Caco-2 (cell line): Measurements from ENCODE around the gene REPIN1. TPM values are rescaled to one million over a fixed set of nuclear protein-coding genes. Genes with fewer than 3 reads are reported as not detected.

Experiments
- BruUV-seq: library from RNA; stranded (reverse); fragments of 400-500 nt; replicated peaks from 2 replicates; lab custom pipeline; 2021; lab: Mats Ljungman, UMichigan
- CTCF ChIA-PET: fragments of 300-600 bp; sonication (Branson Sonifier 250); formaldehyde crosslinking; loops from one replicate; lab custom pipeline; 2022; ENCODE audit warnings: antibody characterized with exemption; lab: Charles Lee
- POLR2A ChIA-PET: fragments of 300-600 bp; sonication (Branson Sonifier 250); formaldehyde crosslinking; loops from one replicate; lab custom pipeline; 2022; ENCODE audit warnings: antibody characterized with exemption; lab: Charles Lee
- DNase-seq, 2 experiments: peaks; one replicate each; pipeline versions ENCODE4 v3.0.0 to v3.0.0-alpha.2; 2020 to 2022
- H3K27me3 ChIP-seq: replicated peaks from 2 replicates; pipeline ENCODE4 v1.6.0; 2011; ENCODE audit warnings: low read length; ENCODE audit not compliant: control insufficient read depth, insufficient read depth
- H3K36me3 ChIP-seq: 2 replicates; pipeline ENCODE4 v1.5.1; 2011; ENCODE audit warnings: low read length; ENCODE audit not compliant: control insufficient read depth, insufficient read depth
- H3K4me1 ChIP-seq: fragments of 250-450 bp; sonication (Bioruptor Pico); 2 replicates; pipeline ENCODE4 v1.5.1; 2020; ENCODE audit warnings: mild to moderate bottlenecking
- H3K4me3 ChIP-seq: 2 replicates; pipeline ENCODE4 v1.5.1; 2011; ENCODE audit warnings: low read depth, mild to moderate bottlenecking, control low read depth, low read length
- H3K9me3 ChIP-seq: fragments of 250-450 bp; sonication (Bioruptor Pico); 2 replicates; pipeline ENCODE4 v1.5.1; 2020; ENCODE audit warnings: mild to moderate bottlenecking, moderate library complexity
- H3K27ac Mint-ChIP-seq: one replicate; pipeline ENCODE4 v1.8.0; 2022; ENCODE audit warnings: mixed read lengths; ENCODE audit not compliant: unreplicated experiment
- H3K27me3 Mint-ChIP-seq: one replicate; pipeline ENCODE4 v1.8.0; 2022; ENCODE audit warnings: mixed read lengths; ENCODE audit not compliant: insufficient read depth, unreplicated experiment
- H3K36me3 Mint-ChIP-seq: one replicate; pipeline ENCODE4 v1.8.0; 2022; ENCODE audit warnings: mild to moderate bottlenecking, mixed read lengths; ENCODE audit not compliant: insufficient read depth, unreplicated experiment
- H3K4me1 Mint-ChIP-seq: one replicate; pipeline ENCODE4 v1.8.0; 2022; ENCODE audit warnings: low read depth, mixed read lengths; ENCODE audit not compliant: unreplicated experiment
- H3K4me3 Mint-ChIP-seq: one replicate; pipeline ENCODE4 v1.8.0; 2022; ENCODE audit warnings: mild to moderate bottlenecking, moderate library complexity, mixed read lengths; ENCODE audit not compliant: unreplicated experiment
- H3K9me3 Mint-ChIP-seq: one replicate; pipeline ENCODE4 v1.8.0; 2022; ENCODE audit warnings: mixed read lengths; ENCODE audit not compliant: unreplicated experiment
- CTCF ChIP-seq, 2 experiments: fragments of 200-600 bp in 1 of 2; IDR thresholded peaks; 1 replicate in 1 of 2; 2 replicates in 1 of 2; pipeline versions ENCODE4 v1.5.1 to v1.8.0; 2011 to 2022; ENCODE audit warnings: antibody characterized with exemption in 1 of 2, control low read depth in 1 of 2, inconsistent platforms in 1 of 2, low read depth in 1 of 2, low read length in 1 of 2, mild to moderate bottlenecking in 1 of 2, moderate library complexity in 1 of 2; ENCODE audit not compliant: insufficient read depth in 1 of 2, severe bottlenecking in 1 of 2, unreplicated experiment in 1 of 2
- intact Hi-C: fragments of 100-400 bp; cut with micrococcal nuclease; formaldehyde crosslinking; loops from one replicate; pipeline ENCODE4 v1.10.0; 2022; ENCODE audit not compliant: unreplicated experiment
- total RNA-seq: library from RNA; stranded (reverse); gene quantifications from 2 replicates; pipeline ENCODE4 v1.2.3, GENCODE V29; 2022

REPIN1 gene
- total RNA-seq, 1 experiment from 2014 or later = 148 TPM

DNA sequence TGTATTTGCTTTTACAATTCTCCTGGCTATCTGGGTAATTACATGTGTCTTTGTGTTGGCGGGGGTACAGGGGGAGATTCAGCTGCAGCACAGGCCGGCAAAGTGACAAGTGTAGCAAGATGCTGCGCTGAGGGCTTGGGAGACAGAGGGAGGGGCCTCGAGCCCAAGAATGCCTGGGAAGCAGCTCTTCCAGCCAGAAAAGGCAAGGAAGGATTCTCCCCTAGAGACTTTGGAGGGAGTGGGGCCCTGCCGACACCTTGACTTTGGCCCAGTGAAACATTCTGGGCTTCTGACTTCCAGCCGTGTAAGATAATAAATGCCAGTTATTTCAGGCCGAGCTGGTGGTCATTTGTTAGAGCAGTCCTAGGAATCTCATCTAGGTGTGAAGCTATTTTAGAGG is 7.2 kb upstream of the REPIN1 start:
- no peaks in the 10 kb centered on the region for H3K27me3 Mint-ChIP-seq
- Histone ChIP-seq H3K4me3 (no peak overlapping the region), H3K4me1 (no peaks in the 10 kb centered on the region), H3K27me3 (no peaks in the 10 kb centered on the region), H3K9me3 (no peaks in the 10 kb centered on the region), H3K36me3 (no peaks in the 10 kb centered on the region)
- intact Hi-C loops = no loop called here
- CTCF ChIA-PET = no interaction called here
- H3K27ac Mint-ChIP-seq = no peak overlapping the region
- BruUV-seq = no TSS peak
- H3K4me3 Mint-ChIP-seq = no peak overlapping the region
- peaks cover 11% of the 10 kb centered on the region for H3K4me1 Mint-ChIP-seq
- no peak for DNase-seq
- no peak for TF ChIP-seq CTCF (IDR thresholded peaks at IDR 0.05; ENCODE audit: insufficient read depth in 1 of 2, low read depth in 1 of 2, low read length in 1 of 2, severe bottlenecking in 1 of 2, unreplicated experiment in 1 of 2)
- H3K36me3 Mint-ChIP-seq = no peaks in the 10 kb centered on the region
- peaks cover 12% of the 10 kb centered on the region for H3K9me3 Mint-ChIP-seq
- POLR2A ChIA-PET = no interaction called here

- H3K9me3 Mint-ChIP-seq = peaks cover 12% of the 10 kb centered on the region
- no peak for DNase-seq
- H3K4me1 Mint-ChIP-seq = peaks cover 11% of the 10 kb centered on the region
- no peak overlapping the region for H3K4me3 ChIP-seq
- no peak for TF ChIP-seq CTCF (IDR thresholded peaks at IDR 0.05; ENCODE audit: insufficient read depth in 1 of 2, low read depth in 1 of 2, low read length in 1 of 2, severe bottlenecking in 1 of 2, unreplicated experiment in 1 of 2)
- H3K4me3 Mint-ChIP-seq = no peak overlapping the region
- no peaks in the 10 kb centered on the region for H3K27me3 ChIP-seq
- no peaks in the 10 kb centered on the region for H3K36me3 Mint-ChIP-seq
- BruUV-seq = no TSS peak
- ChIA-PET CTCF (no interaction called here), POLR2A (no interaction called here)
- H3K36me3 ChIP-seq = no peaks in the 10 kb centered on the region
- no peak overlapping the region for H3K27ac Mint-ChIP-seq
- H3K9me3 ChIP-seq = no peaks in the 10 kb centered on the region
- H3K27me3 Mint-ChIP-seq = no peaks in the 10 kb centered on the region
- H3K4me1 ChIP-seq = no peaks in the 10 kb centered on the region
- intact Hi-C loops = no loop called here
These were observed 6.6 kb upstream of the REPIN1 start for GRCh38 chr7:150361807-150362621.

GRCh38 chr7:150363370-150363769 is 5.3 kb upstream of the REPIN1 start:
- intact Hi-C loops = no loop called here
- no peaks in the 10 kb centered on the region for H3K36me3 ChIP-seq
- no peaks in the 10 kb centered on the region for H3K27me3 ChIP-seq
- Mint-ChIP-seq H3K4me3 (no peak overlapping the region), H3K27me3 (no peaks in the 10 kb centered on the region), H3K4me1 (peaks cover 11% of the 10 kb centered on the region), H3K27ac (no peak overlapping the region), H3K36me3 (peaks cover 6% of the 10 kb centered on the region), H3K9me3 (peaks cover 12% of the 10 kb centered on the region)
- no peak for TF ChIP-seq CTCF (IDR thresholded peaks at IDR 0.05; ENCODE audit: insufficient read depth in 1 of 2, low read depth in 1 of 2, low read length in 1 of 2, severe bottlenecking in 1 of 2, unreplicated experiment in 1 of 2)
- CTCF ChIA-PET = no interaction called here
- POLR2A ChIA-PET = no interaction called here
- no peak for DNase-seq
- 0 out of 2 replicates have a peak, but pooled peaks cover 7% of the 10 kb centered on the region for H3K4me1 ChIP-seq
- BruUV-seq = no TSS peak
- no peaks in the 10 kb centered on the region for H3K9me3 ChIP-seq
- H3K4me3 ChIP-seq = no peak overlapping the region
